ENCODE measurements around the gene ACBD4.
A peak's percentile ranks its signal among the peaks of the same experiment; 100 is the strongest.

ACBD4 gene

GRCh38 chr17:45135192-45135977, at the start of gene ACBD4:
Gene ACBD4, plus strand, starts transcription at chr17:45135687. Its CDS starts 458 bp downstream, at chr17:45136145.
- DNase-seq = peak; percentile 98

- DNase-seq = no peak
Observed at GRCh38 chr17:45086391-45086790, 49.1 kb upstream of the ACBD4 start.

- no peak for DNase-seq
Observed at GRCh38 chr17:45086865-45087503, 48.5 kb upstream of the ACBD4 start.

- no peak for DNase-seq
Observed at GRCh38 chr17:45087504-45087975, 47.9 kb upstream of the ACBD4 start.

- no peak for DNase-seq
Observed at GRCh38 chr17:45087978-45088377, 47.5 kb upstream of the ACBD4 start.

GRCh38 chr17:45088741-45089140, 46.7 kb upstream of the ACBD4 start:
- no peak for DNase-seq

GRCh38 chr17:45090711-45091110, 44.8 kb upstream of the ACBD4 start:
- DNase-seq = no peak

- DNase-seq = no peak
Observed at GRCh38 chr17:45091778-45092425, 43.6 kb upstream of the ACBD4 start.

GRCh38 chr17:45092911-45093430, 42.5 kb upstream of the ACBD4 start:
- no peak for DNase-seq

- DNase-seq = no peak
Observed at GRCh38 chr17:45093444-45094110, 41.9 kb upstream of the ACBD4 start.

- no peak for DNase-seq
Observed at GRCh38 chr17:45096141-45096540, 39.3 kb upstream of the ACBD4 start.

GRCh38 chr17:45096926-45097325, 38.6 kb upstream of the ACBD4 start:
- DNase-seq = no peak

GRCh38 chr17:45098081-45098868, 37.2 kb upstream of the ACBD4 start:
- DNase-seq = no peak

GRCh38 chr17:45098869-45099616, 36.4 kb upstream of the ACBD4 start:
- peak; percentile 72 for DNase-seq

- DNase-seq = no peak
Observed at GRCh38 chr17:45101546-45101882, 34.0 kb upstream of the ACBD4 start.

- DNase-seq = no peak
Observed at GRCh38 chr17:45101883-45102811, 33.3 kb upstream of the ACBD4 start.

GRCh38 chr17:45102856-45103255, 32.6 kb upstream of the ACBD4 start:
- DNase-seq = no peak

- DNase-seq = no peak
Observed at GRCh38 chr17:45103269-45103795, 32.2 kb upstream of the ACBD4 start.

- DNase-seq = no peak
Observed at GRCh38 chr17:45104029-45104428, 31.5 kb upstream of the ACBD4 start.

- no peak for DNase-seq
Observed at GRCh38 chr17:45104497-45104896, 31.0 kb upstream of the ACBD4 start.

Data from activated gamma-delta T cell treated with Interleukin-2 at 50 U/mL for 16 hours (primary cell).